ENCODE measurements around the gene TYSND1.

- no peak for TF ChIP-seq CTCF (IDR thresholded peaks at IDR 0.05)
- TF ChIP-seq POLR2AphosphoS5 (IDR thresholded peaks at IDR 0.05): no peak
Measured at GRCh38 chr10:70097459-70097858, 49.0 kb downstream of the TYSND1 start.

All from transverse colon (tissue), 4 donors.